NCI-H510A (cell line): ENCODE measurements around the gene ZNF431.
"Not testable (repeated sequence)": the region's sequence is repeated elsewhere in the genome, so short reads cannot be mapped to it uniquely, and the experiment has no call there.

Source experiments
- DNase-seq: peaks from one replicate; lab custom pipeline; 2025; lab: John Stamatoyannopoulos, UW

ZNF431 gene

DNA sequence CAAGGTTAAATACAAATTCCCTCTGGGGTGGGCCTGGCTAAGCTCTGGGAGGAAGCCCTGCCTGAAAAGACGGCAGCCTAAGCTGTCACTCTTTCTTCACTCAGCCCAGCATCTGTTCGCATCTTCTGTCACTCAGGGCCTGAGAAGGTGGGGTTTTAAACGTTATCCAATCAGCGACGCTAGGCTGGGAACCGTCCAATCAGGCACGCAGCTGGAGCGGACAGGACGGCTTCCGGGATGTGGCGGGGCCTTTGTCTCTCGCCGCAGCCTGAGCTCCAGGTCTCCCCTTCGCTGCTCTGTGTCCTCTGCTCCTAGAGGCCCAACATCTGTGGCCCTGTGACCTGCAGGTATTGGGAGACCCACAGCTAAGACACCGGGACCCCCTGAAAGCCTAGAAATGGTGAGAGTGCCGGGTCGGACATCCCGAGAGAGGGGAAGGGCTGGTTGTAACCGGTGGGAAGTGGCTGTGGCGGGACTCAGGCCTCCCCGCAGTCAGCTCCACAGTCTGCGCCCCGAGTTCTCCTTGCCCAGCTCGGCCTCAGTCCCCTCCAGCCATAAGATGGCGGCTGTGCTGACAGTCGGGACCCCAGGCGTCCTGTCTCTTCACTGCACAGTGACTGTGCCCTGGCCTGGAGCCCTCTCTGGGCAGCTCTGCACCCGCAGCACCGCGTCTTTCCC, at the start of gene ZNF431:
Gene ZNF431 (plus strand): TSS at position 254 of the 678 bp plus-strand sequence. CDS start 144 bp downstream, at position 398.
- DNase-seq, result peak; percentile 90

- DNase-seq, result no peak
Measured at GRCh38 chr19:21092109-21092508, 49.7 kb upstream of the ZNF431 start.

- DNase-seq, result no peak
Measured at GRCh38 chr19:21094347-21095025, 47.4 kb upstream of the ZNF431 start.

DNA sequence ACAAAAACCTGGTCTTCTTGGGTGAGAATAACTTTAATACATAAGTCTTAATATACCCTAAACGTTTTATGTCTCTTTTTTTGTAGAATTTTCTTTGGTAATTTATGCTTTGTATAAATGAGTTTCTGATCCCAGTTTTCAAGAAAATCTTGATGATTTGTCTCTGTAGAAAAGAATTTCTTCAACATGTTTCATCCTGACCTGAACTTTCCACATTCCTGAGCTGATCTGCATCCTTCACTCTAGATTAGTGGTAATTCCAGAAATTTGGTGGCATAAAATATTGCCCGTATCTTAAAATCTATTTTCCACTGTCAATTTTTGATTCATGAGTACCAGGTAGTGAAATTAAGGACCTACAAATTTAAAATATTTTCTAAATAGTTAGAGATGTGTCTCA, 43.5 kb upstream of the ZNF431 start:
- no peak for DNase-seq

- DNase-seq, result no peak
Measured at GRCh38 chr19:21101521-21102242, 40.2 kb upstream of the ZNF431 start.

DNA sequence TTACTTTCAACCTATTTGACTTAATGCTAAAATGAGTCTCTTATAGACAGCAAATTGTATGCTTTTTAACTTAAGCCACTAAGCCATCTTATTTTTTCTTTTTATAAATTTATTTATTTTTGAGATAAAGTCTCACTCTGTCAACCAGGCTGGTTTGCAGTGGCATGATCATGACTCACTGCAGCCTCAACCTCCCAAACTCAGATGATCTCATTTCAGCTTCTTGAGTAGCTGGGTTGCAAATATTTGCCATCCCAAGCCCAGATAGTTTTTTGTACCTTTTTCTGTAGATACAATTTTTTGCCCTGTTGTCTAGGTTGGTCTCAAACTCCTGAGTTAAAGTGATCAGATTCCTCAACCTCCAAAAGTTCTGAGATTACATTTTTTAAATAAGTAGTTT, 32.7 kb upstream of the ZNF431 start:
- no peak for DNase-seq

DNA sequence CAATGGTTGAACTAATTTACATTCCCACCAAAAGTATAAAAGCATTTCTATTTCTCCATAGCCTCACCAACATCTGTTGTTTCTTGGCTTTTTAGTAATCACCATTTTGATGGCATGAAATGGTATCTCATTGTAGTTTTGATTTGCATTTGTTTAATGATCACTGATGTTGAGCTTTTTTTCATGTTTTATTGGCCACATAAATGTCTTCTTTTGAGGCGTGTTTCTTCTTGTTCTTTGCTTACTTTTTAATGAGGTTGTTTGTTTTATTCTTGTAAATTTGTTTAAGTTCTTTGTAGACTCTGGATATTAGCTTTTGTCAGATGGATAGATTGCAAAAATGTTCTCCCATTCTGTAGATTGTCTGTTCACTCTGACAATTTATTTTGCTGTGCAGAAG, 31.7 kb upstream of the ZNF431 start:
- no peak for DNase-seq

DNA sequence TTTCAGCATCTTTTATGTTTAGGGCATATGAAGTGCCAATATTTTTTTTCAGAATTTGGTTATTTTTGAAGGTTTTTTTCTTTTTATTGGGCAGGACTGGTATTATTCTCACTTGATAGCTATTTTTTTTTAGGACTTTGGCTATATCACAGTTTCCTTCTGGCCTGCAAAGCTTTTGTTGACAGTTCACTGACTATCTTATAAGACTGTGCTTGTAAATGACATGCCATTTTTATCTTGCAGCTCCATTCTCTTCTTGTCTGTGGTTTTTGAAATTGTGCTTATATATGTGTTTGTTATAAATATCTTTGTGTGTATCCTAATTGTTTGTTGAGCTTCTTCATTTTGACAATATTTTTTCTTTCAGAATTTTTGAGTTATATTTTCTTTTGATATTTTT, 26.4 kb upstream of the ZNF431 start:
- no peak for DNase-seq

GRCh38 chr19:21117041-21117907, 24.6 kb upstream of the ZNF431 start:
- DNase-seq, result no peak

DNA sequence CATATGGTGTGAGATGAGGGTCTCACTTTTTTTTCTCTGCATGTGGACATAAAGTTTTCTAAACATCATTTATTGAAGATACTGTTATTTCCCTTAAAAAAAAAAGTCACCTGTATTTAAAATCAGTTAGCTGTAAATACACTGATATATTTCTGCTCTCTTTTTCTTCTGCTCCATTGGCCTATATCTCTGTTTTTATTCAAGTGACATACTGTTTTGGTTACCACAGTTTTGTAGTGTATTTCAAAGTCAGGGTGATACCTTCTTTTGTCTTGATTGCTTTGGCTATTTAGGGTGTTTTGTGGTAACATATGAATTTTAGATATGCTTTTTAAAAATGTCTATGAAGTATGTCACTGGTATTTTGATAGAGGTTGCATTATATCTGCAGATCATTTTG, 15.8 kb upstream of the ZNF431 start:
- no peak for DNase-seq

DNA sequence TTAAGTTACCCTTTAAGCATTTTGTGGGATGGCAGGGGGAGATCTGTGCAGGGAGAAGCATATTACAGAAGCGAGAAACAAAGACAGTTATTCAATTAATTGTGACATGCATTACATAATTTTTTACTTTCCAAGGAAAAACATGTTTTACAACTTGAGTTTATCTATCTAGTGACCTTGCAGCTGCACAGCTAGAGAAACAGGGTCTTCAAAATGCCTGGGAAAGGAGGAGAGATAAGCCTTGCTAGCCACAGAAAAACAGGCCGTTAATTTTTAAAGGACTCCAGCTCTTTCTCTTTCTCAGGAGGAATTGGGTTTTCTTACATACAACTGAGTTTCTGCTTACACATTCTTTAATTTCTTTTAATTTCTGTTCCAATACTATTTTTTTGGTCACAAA, 14.8 kb upstream of the ZNF431 start:
- no peak for DNase-seq

DNA sequence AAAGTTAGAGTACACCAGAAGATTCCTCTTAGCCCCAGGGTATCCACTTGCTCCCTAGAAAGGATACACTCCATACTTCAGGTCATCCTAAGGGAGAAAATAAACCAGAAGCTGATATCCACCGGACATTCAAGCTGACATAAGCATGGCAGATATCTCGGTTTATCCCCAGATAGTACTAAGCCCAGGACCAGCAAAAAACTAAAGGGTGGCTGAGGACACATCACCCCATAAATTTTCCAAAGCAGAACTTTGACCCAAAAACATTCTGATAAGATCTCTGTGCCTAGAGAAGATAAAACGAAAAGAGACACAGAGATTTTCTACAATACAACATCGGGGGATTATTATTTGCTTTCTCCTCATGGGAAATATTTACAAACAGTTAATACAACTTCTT, 13.9 kb upstream of the ZNF431 start:
- no peak for DNase-seq

GRCh38 chr19:21128901-21129698, 12.7 kb upstream of the ZNF431 start:
- no peak for DNase-seq

DNA sequence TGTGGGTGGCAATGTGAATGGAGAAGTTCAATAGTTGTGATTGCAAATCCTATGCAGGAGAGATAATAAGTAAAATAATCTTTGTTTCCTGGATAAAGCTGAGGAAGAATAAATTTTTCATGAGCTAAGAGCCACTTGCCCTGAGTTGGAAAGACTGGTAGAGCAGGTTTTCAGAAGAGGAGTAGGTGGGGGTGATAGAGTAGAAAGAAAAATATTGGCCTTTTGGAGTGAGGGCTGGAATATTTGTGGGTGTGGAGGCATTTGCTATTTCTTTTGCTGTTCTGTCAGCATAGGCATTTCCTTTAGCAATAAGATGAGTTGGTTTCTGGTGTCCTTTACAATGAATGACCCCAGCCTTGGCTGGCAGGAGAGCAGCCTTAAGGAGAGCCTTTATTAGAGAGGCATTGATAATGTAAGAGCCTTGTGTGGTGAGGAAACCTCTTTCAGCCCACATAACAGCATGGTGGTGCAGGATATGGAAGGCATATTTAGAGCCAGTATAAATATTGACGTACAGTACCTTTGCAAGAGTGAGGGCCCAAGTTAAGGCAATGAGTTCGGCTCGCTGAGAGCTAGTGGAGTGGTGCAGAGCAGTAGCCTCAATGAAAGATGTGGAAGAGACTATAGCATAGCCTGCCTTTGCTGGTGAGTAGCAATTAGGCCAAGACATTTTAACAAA, 11.6 kb upstream of the ZNF431 start:
- peak; percentile 11 for DNase-seq

- no peak for DNase-seq
Measured at GRCh38 chr19:21133633-21134032, 8.2 kb upstream of the ZNF431 start.

GRCh38 chr19:21134934-21135366, 6.9 kb upstream of the ZNF431 start:
- DNase-seq, result no peak

DNA sequence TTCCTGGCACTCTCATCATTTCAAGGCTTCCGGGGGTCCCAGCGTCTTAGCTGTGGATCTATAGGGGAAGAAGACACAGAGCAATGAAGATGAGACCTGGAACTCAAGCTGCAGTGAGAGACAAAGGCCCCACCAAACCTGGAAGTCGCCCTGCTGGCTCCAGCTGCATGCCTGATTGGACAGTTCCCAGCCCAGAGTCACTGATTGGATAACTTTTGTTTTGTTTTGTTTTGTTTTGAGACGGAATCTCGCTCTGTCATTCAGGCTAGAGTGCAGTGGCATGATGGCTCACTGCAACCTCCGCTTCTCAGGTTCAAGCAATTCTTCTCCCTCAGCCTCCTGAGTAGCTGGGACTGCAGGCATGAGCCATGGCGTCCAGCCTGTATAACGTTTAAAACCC, 6.4 kb upstream of the ZNF431 start:
- no peak for DNase-seq

- no peak for DNase-seq
Measured at GRCh38 chr19:21138130-21138529, 3.7 kb upstream of the ZNF431 start.

- not testable (repeated sequence) for DNase-seq
Measured at GRCh38 chr19:21141006-21141405, 834 bp upstream of the ZNF431 start.

GRCh38 chr19:21143428-21143827, 1.6 kb downstream of the ZNF431 start:
- no peak for DNase-seq

DNA sequence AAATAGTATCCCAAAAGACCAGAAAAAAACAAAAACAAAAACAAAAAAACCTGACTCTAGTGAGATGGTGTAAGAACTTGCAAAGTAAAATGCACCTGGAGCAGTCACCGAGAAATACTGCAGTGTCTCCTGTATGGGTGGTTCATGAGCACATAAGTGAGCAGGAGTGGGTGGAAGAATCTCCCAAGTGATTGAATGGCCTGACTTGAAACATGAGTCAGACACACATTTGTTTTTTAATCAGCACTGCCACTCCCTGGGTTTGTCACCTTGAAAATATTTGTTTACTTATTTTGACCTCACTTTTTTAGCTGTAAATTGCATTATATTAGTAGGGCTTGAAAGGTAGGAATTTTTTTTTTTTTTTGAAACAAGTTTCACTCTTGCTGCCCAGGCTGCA, 2.0 kb downstream of the ZNF431 start:
- no peak for DNase-seq
